ENCODE data around the gene SEMA5A.

The SEMA5A gene

DNA sequence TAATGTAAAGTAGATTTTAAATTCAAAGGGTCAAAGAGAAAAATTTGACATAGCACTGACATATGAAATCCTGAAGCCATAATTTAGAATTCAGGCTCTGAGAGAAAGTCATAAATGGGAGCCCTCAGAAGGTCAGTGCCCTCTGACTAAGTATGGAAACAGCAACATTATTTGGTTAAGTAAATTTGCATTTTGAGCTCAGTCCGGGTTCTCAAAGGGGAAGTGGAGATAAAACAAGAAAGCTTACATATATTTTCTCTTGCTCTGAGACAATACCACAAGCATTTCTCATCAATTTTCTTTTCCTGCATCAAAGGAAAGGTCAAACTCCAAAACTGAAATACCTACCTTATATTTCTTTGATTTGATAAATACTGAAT, 348.0 kb downstream of the SEMA5A start:
- DNase-seq = no peak

DNA sequence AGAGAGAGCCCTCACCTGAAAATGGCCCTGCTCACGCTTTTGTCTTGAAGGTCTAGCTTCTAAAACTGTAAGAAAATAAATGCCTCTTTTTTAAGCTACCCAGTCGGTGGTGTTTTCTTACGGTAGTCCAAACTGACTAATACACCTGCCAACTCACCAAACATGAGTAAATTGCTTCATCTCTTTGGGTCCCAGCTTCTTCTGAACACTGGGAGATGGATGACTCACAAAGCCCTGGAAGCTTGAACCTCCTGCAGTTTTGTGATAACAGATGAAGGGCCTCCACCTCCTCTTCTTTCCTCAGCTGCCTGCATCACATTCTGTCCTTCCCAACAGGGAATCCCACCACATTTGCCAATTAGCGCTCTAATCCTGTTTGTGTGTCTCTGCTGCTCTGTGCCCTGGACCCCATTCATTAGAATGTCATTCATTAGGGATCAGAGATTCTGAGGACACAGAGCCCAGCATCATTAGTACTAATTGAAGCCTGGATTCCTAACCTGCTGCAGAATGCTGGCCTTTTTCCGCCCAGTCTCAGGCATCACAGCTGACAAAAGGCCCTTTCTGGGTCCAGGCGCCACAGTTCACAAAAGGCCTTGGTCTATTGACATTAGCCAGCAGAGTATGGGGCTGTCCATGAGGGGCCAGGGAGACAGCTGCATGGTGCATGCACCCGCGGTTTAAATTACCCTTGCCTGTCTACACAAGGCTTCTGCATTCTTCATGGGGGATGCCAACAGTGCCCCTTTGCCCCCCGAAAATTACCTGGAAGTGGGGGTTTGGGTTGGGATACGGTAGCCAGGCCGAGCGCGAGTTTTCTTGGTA, 349.3 kb downstream of the SEMA5A start:
- no peak for DNase-seq

DNA sequence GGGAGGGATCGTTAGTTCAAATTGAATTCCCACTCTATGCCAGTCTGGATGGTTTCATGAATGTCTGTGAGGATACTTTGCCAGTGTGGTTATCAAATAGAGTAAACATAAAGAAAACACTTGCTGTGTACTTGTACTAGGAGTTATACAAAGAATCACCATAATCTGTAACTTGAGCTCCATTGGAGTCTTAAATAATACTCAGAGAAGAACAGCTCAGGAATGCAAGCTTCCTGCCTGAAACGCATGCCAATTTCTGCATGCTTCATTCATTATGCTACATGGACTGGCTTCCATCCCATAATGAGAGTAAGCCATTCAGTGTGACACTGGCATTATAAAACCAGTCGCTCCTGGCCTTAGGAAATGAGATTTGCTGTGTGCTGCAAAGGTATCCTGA, 351.4 kb downstream of the SEMA5A start:
- no peak for DNase-seq

DNA sequence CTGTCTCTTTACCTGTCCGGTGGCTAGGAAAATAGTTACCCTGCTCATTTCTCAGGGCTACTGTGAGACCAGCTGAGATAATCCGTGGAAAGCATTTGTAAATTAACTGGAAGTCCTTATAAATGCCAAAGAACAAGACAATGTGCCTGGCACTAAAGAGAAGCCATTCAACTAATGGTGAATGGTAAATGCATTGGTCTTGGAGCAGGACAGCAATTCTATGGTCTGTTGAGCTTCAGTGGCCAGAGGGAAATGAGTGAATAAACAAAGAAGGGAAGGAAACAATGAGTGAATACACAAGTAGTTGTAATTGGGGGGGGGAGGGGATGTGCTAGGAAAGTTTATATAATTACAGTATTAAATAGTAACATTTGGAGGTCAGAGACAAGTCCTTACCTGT, 353.6 kb downstream of the SEMA5A start:
- DNase-seq = no peak

DNA sequence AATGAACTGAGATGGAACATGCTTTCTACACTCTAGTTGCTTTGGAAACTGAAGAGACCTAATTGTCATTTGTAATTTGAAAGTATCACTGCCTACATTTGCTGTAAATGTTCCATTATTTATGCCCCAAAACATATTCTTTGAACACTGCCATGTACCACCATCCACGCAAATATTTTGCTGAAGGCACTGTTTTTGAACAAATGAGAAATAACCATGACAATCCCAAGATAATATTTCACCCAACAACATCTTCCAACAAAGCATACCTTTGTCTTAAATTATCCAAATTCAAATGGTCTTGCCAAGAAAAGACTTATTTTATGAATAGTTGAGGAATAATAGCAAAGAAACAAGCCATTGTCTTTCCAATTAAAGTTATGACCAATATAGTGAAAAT, 356.2 kb downstream of the SEMA5A start:
- no peak for DNase-seq

DNA sequence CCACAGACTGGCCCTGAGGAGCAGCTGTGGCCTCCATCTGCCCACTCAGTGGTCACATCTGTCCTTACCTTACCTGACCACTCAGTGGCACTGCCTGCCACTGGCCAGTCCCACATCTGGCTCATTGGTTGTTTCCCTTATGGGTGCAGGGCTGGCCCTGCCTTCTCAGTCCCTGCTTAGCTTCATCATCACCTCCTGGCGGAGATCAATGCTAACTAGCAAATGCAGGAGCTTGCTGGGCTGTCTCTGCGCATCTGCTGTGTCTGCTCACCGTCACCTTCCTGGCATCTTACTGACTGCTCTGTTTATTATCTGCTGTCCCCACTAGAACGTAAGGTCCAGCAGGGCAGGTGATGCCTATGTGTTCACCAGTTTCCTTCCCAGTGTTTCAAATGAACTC, 356.9 kb downstream of the SEMA5A start:
- no peak for DNase-seq

DNA sequence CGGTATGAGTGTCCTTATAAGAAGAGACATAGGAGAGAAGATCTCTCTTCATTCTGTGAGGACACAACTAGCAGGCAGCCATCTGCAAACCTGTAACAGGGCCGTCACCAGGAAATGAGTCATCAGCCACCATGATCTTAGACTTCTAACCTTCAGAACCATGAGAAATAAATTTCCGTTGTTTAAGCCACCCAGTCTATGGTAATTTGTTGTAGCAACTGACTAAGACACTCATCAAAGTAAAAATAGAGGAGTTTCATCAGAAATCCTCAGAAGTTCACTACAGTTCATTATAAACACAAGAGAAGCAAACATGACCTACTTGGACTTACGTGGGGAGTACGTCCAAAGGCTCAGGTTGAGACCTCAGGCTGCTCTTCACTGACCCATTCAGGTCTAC, 357.7 kb downstream of the SEMA5A start:
- no peak for DNase-seq

DNA sequence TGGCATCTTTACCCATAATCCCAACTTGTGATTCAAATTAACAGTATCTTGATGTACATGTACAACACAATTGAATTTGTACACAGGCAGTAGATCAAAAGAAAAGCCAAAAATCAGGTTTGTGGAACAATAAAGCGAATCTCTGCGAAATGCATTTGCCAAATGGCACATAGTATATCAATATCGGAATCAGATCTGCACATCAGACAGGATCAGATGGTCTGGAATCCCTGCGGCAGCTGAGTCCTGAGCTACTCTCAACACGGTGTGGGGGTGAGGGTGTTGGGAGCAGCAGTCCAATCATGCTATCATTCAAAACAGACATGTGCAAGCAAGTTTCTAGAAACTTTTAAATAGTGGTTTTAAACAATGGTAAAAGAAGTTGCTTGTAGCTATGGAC, 358.3 kb downstream of the SEMA5A start:
- DNase-seq = no peak

DNA sequence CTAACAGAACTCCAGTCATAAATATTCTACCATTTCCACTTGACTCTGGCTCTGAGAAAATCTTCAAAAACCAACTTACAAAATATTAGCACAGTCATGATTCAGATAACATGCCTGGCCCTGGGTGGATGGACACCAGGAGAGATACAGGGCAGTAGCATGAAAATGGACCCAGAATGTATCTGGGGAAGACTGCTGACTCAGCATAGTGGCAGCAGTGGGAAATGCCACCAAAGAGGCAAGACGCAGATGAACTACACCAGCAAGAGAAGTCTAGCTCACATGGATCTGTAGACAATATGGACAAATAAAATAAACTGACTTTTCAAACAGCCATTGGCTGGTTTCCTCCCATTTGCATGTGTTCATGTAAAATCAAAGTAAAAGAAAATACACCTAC, 359.8 kb downstream of the SEMA5A start:
- no peak for DNase-seq

DNA sequence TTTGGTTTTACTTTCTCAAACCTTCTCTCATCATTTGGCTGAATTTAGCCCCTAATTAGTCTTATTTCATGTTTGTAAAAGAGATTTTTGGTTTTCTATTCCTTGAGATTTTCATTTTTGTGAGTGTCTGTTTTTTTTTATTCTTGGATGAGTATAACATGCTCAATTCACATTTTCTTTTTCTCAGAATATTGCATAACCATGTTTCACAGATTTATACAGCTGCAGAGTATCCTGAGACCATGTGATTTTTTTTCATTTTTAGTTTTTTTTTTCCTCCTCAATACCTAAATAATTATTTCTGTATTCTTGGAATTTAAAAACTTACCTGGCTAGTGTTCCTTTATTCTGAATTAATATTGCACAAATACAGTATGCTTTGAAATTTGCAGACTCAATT, 361.9 kb downstream of the SEMA5A start:
- DNase-seq = no peak

DNA sequence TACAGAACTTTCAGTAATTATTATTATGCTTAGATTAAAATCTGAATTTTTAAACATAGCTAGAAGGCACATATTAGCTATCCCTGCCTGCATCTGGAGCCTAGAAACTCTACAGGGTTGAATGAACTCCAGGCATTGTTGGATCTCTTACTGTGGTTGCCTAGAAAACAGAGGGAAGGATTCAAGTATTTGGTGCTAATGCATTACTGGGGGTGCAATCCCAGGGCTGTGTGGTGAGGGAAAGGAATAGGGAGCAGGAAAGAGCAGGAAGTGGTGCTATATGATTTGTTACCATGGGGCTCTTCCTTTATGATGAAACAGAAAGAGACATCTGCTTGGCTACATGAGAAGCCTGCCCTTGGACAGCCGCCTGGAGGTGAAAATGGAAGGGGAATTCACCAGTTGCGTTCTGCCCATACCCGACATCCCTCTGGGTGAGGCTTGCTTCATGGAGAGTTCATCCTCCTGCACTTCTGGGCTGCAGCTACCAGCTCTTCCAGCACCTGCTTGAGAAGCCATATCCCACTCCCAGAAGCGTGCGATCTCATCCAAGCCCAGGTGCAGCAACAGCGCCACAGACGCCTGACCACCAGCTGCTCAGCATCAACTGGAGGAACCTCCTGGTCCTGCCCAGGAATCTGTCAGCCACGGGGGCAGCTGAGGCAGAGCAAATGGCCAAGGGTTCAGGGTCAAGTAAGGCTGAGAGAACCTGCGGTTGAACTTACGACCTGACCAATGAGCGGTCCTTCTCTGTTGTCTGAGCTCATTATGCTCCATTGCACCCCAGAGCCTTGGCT, 362.8 kb downstream of the SEMA5A start:
- DNase-seq = no peak

DNA sequence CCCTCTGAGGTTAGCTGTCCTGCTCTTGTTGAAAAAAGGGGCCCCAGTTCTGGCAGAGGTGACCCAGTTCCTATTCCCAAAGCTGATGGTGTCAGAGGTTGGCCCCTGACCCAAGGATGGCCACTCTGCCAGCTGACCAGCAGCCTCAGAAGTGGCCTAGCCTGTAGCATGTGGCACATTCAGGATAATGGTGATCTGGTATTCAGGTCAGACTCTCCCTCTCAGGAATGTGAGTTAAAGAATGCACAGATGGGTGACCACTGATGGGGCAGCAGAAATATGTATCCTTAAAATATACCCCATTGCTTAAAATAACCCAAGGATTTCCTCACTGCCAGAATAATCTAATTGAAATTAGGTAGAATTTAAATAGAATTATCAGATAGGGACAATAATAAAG, 369.2 kb downstream of the SEMA5A start:
- DNase-seq = no peak

DNA sequence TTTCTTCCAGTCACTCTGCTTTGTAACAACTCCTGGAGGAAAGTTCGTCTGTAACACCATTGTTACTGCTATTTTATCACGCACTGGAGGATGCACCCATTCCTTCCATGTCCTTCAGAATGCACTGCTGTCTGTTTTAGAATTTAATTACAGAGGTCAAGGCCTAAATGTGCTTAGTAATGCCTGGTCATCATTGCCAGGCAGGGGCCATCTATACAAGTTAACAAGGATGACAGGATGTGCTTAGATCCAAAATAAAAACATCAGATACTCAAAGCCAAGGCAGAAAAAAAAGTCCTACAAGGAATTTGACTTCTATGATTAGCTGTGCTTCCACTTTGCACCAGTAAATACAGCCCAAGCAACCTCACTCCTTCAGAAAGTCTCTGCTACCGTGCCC, 371.4 kb downstream of the SEMA5A start:
- no peak for DNase-seq

DNA sequence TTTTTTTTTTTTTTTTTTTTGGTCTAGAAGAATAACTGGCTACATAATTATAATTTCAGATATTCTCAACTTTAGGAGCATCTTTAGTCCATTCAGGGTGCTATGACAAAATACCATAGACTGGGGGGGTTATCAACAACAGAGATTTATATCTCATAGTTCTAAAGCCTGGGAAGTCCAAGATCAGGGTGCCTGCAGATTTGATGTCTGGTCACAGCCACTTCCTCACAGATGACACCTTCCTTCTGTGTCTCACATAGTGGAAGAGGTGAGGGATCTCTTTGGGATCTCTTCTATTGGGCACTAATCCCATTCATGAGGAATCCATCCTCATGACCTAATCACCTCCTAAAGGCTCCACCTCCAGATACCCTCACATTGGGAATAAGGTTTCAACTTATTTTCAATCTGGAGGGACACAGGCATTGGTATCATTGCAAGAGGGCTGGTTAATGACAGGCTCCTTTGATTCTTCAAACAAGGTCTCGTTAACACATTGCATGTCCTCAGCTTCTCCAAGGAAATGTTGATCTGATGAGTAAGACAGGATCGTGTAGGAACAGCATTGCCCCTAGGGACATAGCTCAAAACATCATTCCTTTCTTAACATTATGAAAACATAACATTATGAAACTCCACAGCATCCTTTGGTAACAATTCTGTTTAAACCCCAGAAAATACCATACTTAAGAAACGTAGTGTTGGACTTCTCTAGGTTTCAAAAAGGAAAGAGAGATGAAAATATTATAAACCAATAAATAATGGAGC, 372.4 kb downstream of the SEMA5A start:
- no peak for DNase-seq

DNA sequence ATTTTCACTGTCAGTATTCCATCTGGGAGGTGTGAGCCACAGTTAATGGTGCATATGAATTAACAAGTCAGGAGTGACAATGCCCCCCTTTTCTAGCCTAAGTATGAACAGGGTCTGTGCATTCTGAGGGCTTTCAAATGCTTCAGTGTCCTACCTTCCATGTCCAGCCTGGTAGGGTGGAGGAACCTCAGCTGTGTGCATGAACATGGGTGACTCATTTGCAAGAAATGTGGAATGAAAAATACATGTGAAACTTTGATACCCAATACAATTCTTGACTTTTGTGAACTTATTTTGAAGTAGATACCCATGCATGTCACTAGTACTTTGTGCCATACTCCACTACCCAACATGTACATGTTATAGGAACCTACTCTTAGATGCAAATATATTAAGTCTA, 375.8 kb downstream of the SEMA5A start:
- no peak for DNase-seq

DNA sequence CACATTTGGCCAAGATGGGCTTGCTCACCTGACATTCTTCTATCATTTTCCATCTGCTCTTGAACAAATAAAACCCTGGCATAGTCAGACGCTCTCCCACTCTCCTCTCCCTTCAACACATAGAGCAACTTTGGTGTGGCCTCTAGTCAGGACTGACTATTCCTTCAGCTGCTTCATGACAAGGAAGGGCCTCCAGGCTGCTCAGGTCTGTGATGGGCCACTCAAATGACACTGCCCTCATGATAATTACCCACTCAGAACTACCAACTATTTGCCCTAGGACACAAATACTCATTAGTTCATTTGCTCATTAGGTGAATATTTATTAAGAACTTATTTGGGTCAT, 376.3 kb downstream of the SEMA5A start:
- DNase-seq = no peak

DNA sequence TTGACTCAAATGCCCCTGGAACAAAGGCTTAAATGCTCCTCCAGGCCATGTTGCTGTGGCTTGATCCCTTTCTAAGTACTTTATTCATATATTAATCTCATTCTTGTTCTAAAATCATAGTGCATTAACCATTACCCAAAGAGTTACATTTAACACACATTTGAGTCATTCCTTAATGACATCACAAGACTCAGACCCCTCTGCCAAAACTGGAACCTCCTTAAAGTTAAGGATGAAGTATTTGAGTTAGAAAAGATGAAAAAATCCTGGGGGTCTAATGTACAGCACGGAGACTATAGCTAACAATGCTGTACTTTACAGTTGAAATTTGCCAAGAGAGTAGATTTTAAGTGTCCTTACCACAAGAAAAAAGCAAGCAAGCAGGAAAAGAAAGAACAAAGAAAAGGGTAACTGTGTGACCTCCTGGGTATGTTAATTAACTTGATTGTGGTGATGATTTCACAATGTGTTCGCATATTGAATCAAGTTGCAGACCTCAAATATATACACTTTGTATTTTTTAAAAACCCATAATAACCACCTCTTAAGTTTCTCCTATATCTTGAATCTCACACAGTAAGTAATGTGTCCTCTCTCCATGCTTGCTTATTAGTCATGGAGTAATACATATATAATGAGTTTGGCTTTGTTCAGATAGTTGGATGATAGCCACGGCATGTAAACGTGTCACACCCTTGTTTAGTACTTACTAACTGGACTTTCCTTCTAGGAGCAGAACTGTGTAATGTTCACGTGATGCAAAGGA, 376.9 kb downstream of the SEMA5A start:
- no peak for DNase-seq

DNA sequence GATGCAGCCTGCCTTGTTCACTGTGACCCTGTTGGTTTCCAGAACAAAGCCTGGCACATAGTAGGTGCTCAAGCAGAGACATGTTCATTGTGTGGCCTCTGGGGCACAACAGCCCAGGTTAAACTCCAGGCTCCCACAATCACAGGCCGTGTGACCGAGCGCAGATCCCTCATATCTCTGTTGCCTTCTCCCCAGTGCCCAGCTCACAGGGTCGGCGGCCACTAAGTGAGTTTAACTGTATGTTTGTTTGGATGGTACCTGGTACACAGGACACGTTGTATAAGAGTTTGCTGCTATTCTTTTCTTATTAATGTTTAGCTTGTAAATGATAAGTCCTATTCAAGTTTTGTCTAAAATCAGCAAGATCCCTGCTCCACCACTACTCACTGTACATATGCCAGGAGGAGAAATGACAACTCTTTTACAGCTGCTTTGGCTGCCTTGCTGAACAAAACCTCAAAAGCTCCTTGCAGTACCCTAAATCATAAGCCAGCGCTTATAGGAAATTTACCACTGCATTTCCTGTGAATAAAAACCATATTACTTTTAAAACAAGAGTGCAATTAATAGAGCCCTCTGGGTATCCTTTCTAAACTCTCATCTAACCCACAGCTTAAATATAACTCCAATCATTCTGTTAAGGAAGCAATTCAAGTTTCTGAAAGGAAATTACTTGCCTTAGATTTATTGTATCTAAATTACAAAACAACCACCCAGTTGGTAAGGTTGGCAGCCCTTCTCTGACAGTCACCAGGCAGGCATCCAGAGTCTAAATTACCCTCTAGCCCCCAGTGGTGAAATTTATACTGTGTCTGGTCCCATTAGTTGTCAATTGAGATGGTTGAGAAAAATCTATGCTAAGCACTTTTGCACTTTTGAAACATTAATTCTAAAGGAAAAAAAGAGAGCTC, 379.4 kb downstream of the SEMA5A start:
- no peak for DNase-seq

DNA sequence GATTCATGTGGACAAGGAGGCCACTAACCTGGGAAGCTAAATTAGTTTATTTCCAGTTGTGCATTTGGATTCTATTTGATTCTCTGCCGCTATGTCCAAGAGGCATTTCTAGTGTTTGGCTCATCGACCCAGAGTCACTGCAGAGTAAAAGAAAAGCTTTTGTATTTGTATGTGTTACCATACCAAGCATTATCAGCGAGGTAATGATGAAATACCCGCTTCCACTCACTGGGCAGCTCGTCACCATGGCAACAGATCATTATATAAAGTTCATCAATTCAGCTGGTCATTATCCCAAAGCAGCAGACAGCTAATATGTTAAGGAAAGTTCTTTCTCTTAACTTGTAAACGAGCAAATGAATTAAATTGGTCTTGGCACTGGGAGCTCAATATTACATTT, 380.3 kb downstream of the SEMA5A start:
- DNase-seq = no peak

DNA sequence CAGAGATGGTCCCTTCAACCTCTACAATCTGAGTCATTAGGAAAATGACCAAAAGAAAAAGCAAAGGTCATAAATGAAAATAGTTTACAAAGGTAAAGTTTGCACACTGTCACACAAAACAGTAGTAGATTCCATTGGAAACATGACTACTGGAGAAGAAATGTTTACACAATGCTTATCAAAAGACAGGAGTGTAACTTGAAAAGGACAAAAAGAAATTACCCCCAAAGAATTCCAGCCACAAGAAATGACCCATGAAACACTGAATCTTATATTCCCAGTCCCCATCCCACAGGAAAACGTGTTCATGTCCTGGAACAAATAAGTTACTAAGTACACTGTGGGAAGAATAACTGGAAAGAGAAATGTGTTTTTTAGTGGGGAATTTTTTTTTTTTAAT, 385.1 kb downstream of the SEMA5A start:
- no peak for DNase-seq

DNA sequence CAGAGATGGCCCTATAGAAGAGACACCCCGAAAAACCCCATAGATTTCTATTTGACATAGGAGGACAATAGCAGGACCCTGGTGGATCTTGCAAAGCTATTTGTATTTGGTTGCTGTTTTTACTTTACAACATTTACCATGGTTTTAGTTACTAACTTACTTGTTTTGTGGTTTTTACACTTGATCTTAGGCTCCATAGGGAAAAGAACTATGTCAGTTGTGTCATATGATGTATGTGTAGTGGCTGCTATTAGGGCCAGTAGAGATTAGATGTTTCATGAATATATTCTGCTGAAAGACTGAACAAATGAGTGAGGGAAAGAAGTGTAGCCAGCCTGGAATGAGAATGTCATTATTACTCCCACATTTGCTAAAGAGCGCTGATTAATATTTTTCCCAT, 388.1 kb downstream of the SEMA5A start:
- no peak for DNase-seq

DNA sequence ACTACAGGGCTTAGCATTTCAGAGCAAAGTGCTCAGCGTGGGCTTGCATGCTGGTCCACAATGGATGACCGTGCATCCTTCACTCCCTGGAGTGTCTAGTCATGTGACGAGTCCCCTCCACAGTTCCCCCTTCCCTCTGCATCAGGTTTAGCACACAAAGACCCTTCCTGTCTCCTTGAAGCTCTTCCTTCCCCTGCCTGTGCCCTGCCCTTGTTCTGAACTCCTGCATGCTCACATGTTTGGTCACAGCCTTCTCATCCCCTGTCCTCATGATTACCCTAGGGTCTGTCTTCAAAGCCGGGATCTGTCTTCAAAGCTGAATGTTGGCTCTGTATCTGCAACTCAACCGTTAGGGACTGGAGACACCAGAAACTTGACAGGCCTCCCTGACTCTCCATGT, 388.9 kb downstream of the SEMA5A start:
- no peak for DNase-seq

Measured in NCI-H446 (cell line).